ENCODE results near the gene EPHA7. TPM values are rescaled to one million over a fixed set of nuclear protein-coding genes. Genes with fewer than 3 reads are reported as not detected.

The EPHA7 gene
- total RNA-seq, 4 donors from 2014 or later: 158 to 262 (median 219) TPM

DNA sequence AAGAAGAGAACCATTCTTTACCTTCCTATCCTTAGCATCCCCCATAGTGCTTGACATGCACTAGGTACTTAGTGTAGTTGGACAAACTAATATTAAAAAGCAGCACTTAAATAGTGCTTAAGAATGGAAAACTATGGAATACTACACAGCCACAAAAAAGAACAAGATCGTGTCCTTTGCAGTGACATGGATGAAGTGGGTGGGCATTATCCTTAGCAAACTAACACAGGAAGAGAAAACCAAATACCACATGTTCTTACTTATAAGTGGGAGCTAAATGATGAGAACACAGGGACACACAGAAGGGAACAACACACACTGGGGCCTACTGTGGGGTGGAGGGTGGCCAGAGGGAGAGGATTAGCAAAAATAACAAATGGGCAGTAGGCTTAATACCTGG, 66.8 kb downstream of the EPHA7 start:
- H3K4me3 ChIP-seq: no peak overlapping the region
- H3K4me1 ChIP-seq: peaks cover 0 to 14% (median 8%) of the 10 kb centered on the region in 4 donors
- peaks cover 6 to 40% (median 17%) of the 10 kb centered on the region in 4 donors for H3K36me3 ChIP-seq
- 91% methylated on average over 1 of the region's 1 CpG for WGBS
- TF ChIP-seq, protein P1, sequence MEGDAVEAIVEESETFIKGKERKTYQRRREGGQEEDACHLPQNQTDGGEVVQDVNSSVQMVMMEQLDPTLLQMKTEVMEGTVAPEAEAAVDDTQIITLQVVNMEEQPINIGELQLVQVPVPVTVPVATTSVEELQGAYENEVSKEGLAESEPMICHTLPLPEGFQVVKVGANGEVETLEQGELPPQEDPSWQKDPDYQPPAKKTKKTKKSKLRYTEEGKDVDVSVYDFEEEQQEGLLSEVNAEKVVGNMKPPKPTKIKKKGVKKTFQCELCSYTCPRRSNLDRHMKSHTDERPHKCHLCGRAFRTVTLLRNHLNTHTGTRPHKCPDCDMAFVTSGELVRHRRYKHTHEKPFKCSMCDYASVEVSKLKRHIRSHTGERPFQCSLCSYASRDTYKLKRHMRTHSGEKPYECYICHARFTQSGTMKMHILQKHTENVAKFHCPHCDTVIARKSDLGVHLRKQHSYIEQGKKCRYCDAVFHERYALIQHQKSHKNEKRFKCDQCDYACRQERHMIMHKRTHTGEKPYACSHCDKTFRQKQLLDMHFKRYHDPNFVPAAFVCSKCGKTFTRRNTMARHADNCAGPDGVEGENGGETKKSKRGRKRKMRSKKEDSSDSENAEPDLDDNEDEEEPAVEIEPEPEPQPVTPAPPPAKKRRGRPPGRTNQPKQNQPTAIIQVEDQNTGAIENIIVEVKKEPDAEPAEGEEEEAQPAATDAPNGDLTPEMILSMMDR (IDR thresholded peaks at IDR 0.05): no peak
- no peak for TF ChIP-seq EP300 (IDR thresholded peaks at IDR 0.05)
- no peak for TF ChIP-seq POLR2A (IDR thresholded peaks at IDR 0.05; ENCODE audit: low read depth)
- no peak for TF ChIP-seq POLR2AphosphoS5 (IDR thresholded peaks at IDR 0.05)
- no peaks in the 10 kb centered on the region for H3K27me3 ChIP-seq
- no peak for DNase-seq (ENCODE audit: extremely low spot score)
- no peak overlapping the region for H3K27ac ChIP-seq (replicated peaks in 1 of 4)
- intact Hi-C loops (cut with DNase I): no loop called here
- no peaks in the 10 kb centered on the region for H3K9me3 ChIP-seq

DNA sequence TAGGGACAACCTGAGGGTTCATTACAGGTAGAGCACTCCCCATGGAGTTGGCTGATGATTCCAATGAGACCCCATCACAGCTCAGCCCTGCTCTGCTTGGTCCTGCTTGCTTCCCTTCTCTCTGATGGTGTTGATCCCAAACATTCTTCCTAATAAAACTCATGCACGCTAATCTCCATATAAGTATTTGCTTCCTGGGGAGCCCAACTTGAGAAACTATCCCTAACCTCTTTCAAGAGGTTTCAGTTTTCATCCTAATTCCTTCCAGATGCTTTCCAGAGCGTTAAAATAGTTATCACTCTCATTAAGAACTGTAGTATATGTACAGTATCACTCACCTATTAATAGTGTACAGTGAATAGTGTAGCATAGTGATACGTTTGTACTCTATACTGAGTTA, 68.1 kb downstream of the EPHA7 start:
- intact Hi-C loops (cut with DNase I): no loop called here
- no peak for TF ChIP-seq POLR2AphosphoS5 (IDR thresholded peaks at IDR 0.05)
- TF ChIP-seq, protein P1 (IDR thresholded peaks at IDR 0.05): no peak
- TF ChIP-seq POLR2A (IDR thresholded peaks at IDR 0.05; ENCODE audit: low read depth): no peak
- no peak for TF ChIP-seq EP300 (IDR thresholded peaks at IDR 0.05)

GRCh38 chr6:93350774-93351173, 68.6 kb downstream of the EPHA7 start:
- Histone ChIP-seq H3K36me3 (peaks cover 0 to 22% (median 3%) of the 10 kb centered on the region in 4 donors), H3K4me1 (peaks cover 0 to 10% (median 6%) of the 10 kb centered on the region in 4 donors), H3K27me3 (no peaks in the 10 kb centered on the region), H3K27ac (replicated peaks in 1 of 4) (no peak overlapping the region), H3K9me3 (no peaks in the 10 kb centered on the region), H3K4me3 (no peak overlapping the region)
- 95% methylated on average over 4 of the region's 4 CpGs for WGBS
- TF ChIP-seq, protein P1 (IDR thresholded peaks at IDR 0.05): no peak
- TF ChIP-seq EP300 (IDR thresholded peaks at IDR 0.05) (no peak), POLR2AphosphoS5 (IDR thresholded peaks at IDR 0.05) (no peak), POLR2A (IDR thresholded peaks at IDR 0.05; ENCODE audit: low read depth) (no peak)
- DNase-seq (ENCODE audit: extremely low spot score): no peak
- intact Hi-C loops (cut with DNase I): no loop called here

More for the DNA sequence above, 68.1 kb downstream of the EPHA7 start:
- no peaks in the 10 kb centered on the region for H3K27me3 ChIP-seq
- no peak overlapping the region for H3K27ac ChIP-seq (replicated peaks in 1 of 4)
- no peak overlapping the region for H3K4me3 ChIP-seq
- peaks cover 0 to 26% (median 7%) of the 10 kb centered on the region in 4 donors for H3K36me3 ChIP-seq
- H3K4me1 ChIP-seq: peaks cover 0 to 9% (median 7%) of the 10 kb centered on the region in 4 donors
- 77% methylated on average over 3 of the region's 3 CpGs for WGBS
- no peak for DNase-seq (ENCODE audit: extremely low spot score)
- no peaks in the 10 kb centered on the region for H3K9me3 ChIP-seq

GRCh38 chr6:93344333-93344835, 75.0 kb downstream of the EPHA7 start:
- Histone ChIP-seq H3K4me3 (no peak overlapping the region), H3K27me3 (no peaks in the 10 kb centered on the region), H3K36me3 (peaks cover 0 to 5% (median 0%) of the 10 kb centered on the region in 4 donors), H3K9me3 (no peaks in the 10 kb centered on the region), H3K27ac (replicated peaks in 1 of 4) (no peak overlapping the region), H3K4me1 (peaks cover 0 to 26% (median 9%) of the 10 kb centered on the region in 4 donors)
- no peak for DNase-seq (ENCODE audit: extremely low spot score)
- WGBS: 76% methylated on average over 1 of the region's 1 CpG
- TF ChIP-seq, protein P1 (IDR thresholded peaks at IDR 0.05): no peak
- TF ChIP-seq EP300 (IDR thresholded peaks at IDR 0.05): no peak
- intact Hi-C loops (cut with DNase I): no loop called here

GRCh38 chr6:93343476-93343875, 75.9 kb downstream of the EPHA7 start:
- Histone ChIP-seq H3K36me3 (peaks cover 0 to 5% (median 0%) of the 10 kb centered on the region in 4 donors), H3K4me3 (no peak overlapping the region), H3K4me1 (peaks cover 0 to 26% (median 10%) of the 10 kb centered on the region in 4 donors), H3K27me3 (no peaks in the 10 kb centered on the region), H3K9me3 (no peaks in the 10 kb centered on the region), H3K27ac (replicated peaks in 1 of 4) (no peak overlapping the region)
- DNase-seq (ENCODE audit: extremely low spot score): no peak
- WGBS: 24% methylated on average over 2 of the region's 2 CpGs
- intact Hi-C loops (cut with DNase I): no loop called here
- TF ChIP-seq EP300 (IDR thresholded peaks at IDR 0.05) (no peak), POLR2AphosphoS5 (IDR thresholded peaks at IDR 0.05) (no peak), POLR2A (IDR thresholded peaks at IDR 0.05; ENCODE audit: low read depth) (no peak)
- TF ChIP-seq, protein P1 (IDR thresholded peaks at IDR 0.05): no peak
